DND-41 (cell line): ENCODE data around the gene CCL11.

ENCODE experiments used
- EZH2 ChIP-seq: IDR thresholded peaks from 3 replicates; pipeline ENCODE4 v1.6.1; 2012; ENCODE audit warnings: borderline replicate concordance, low read depth, mild to moderate bottlenecking, moderate library complexity, low read length, inconsistent platforms; ENCODE audit not compliant: severe bottlenecking
- TF ChIP-seq, protein P1 (sequence below): IDR thresholded peaks from 2 replicates; pipeline ENCODE4 v1.5.1; 2012; ENCODE audit warnings: borderline replicate concordance, low read length, moderate library complexity, mild to moderate bottlenecking; ENCODE audit not compliant: poor library complexity, severe bottlenecking; ENCODE audit errors: extremely low read depth

DNA sequence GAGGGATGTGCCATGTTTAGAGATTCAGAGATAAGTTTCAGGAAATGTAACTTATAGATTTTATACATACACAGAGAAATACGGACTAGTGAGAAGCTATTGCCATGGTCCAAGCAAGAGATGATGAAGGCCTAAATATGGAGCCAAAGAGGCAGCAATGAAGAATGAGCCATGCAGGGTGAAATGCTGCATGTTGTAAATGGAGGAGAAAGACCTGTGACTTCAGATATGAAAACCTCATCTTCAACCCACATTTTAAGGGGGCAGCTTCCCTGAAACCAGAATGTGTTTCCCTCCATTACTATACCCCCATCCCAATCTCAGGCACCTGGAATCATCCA lies 27.6 kb upstream of the CCL11 start:
- TF ChIP-seq, protein P1, sequence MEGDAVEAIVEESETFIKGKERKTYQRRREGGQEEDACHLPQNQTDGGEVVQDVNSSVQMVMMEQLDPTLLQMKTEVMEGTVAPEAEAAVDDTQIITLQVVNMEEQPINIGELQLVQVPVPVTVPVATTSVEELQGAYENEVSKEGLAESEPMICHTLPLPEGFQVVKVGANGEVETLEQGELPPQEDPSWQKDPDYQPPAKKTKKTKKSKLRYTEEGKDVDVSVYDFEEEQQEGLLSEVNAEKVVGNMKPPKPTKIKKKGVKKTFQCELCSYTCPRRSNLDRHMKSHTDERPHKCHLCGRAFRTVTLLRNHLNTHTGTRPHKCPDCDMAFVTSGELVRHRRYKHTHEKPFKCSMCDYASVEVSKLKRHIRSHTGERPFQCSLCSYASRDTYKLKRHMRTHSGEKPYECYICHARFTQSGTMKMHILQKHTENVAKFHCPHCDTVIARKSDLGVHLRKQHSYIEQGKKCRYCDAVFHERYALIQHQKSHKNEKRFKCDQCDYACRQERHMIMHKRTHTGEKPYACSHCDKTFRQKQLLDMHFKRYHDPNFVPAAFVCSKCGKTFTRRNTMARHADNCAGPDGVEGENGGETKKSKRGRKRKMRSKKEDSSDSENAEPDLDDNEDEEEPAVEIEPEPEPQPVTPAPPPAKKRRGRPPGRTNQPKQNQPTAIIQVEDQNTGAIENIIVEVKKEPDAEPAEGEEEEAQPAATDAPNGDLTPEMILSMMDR = no peak
- TF ChIP-seq EZH2 = no peak
